ENCODE measurements around the gene TAL1.
A peak's percentile ranks its signal among the peaks of the same experiment; 100 is the strongest.

The TAL1 gene

DNA sequence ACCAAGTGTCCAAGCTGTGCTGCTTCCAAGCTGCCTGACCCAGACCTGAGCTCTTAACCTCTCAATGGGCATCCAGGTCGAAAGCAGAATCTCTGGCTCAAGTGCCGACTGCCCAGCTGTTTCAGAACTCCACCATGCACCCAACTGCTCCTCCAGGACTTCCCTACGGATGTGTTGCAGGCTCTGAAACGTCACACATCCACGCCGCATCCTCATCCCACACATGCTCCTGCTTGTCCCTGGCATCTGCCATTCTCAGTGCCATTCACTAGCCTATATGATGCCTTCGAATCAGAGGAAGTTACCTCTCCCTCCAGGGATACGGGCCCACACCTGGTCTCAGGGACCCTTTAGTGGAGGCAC, 53.4 kb downstream of the TAL1 start:
- H3K27ac ChIP-seq: no peak overlapping the region; the same call in 1 of the 2 replicates

GRCh38 chr1:47178020-47178419, 54.0 kb downstream of the TAL1 start:
- TF ChIP-seq ZFX (IDR thresholded peaks at IDR 0.05): no peak
- TF ChIP-seq, protein P1, sequence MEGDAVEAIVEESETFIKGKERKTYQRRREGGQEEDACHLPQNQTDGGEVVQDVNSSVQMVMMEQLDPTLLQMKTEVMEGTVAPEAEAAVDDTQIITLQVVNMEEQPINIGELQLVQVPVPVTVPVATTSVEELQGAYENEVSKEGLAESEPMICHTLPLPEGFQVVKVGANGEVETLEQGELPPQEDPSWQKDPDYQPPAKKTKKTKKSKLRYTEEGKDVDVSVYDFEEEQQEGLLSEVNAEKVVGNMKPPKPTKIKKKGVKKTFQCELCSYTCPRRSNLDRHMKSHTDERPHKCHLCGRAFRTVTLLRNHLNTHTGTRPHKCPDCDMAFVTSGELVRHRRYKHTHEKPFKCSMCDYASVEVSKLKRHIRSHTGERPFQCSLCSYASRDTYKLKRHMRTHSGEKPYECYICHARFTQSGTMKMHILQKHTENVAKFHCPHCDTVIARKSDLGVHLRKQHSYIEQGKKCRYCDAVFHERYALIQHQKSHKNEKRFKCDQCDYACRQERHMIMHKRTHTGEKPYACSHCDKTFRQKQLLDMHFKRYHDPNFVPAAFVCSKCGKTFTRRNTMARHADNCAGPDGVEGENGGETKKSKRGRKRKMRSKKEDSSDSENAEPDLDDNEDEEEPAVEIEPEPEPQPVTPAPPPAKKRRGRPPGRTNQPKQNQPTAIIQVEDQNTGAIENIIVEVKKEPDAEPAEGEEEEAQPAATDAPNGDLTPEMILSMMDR (conservative IDR thresholded peaks at IDR 0.05): no peak
- no peak overlapping the region for H3K27ac ChIP-seq

More for the DNA sequence above, 53.4 kb downstream of the TAL1 start:
- no peak for TF ChIP-seq ZFX (IDR thresholded peaks at IDR 0.05)
- TF ChIP-seq, protein P1 (conservative IDR thresholded peaks at IDR 0.05): no peak

GRCh38 chr1:47175227-47175934, 56.6 kb downstream of the TAL1 start:
- H3K27ac ChIP-seq: no peak overlapping the region
- TF ChIP-seq ZFX (IDR thresholded peaks at IDR 0.05): no peak
- TF ChIP-seq, protein P1 (conservative IDR thresholded peaks at IDR 0.05): peak; percentile 99

- TF ChIP-seq, protein P1 (conservative IDR thresholded peaks at IDR 0.05): no peak
- no peak for TF ChIP-seq ZFX (IDR thresholded peaks at IDR 0.05)
- no peak overlapping the region for H3K27ac ChIP-seq
Observed at GRCh38 chr1:47174656-47175020, 57.4 kb downstream of the TAL1 start.

GRCh38 chr1:47172782-47173181, 59.2 kb downstream of the TAL1 start:
- TF ChIP-seq ZFX (IDR thresholded peaks at IDR 0.05): no peak
- TF ChIP-seq, protein P1 (conservative IDR thresholded peaks at IDR 0.05): no peak
- H3K27ac ChIP-seq: no peak overlapping the region
